GM18868 (cell line): ENCODE data around the gene ZMIZ1.
A peak's percentile ranks its signal among the peaks of the same experiment; 100 is the strongest.

Experiments
- ATAC-seq: cut with Tn5 transposase; IDR thresholded peaks from one replicate; pipeline ENCODE4 v1.9.1; 2021; ENCODE audit warnings: mild to moderate bottlenecking, moderate library complexity; ENCODE audit not compliant: unreplicated experiment

ZMIZ1 gene

DNA sequence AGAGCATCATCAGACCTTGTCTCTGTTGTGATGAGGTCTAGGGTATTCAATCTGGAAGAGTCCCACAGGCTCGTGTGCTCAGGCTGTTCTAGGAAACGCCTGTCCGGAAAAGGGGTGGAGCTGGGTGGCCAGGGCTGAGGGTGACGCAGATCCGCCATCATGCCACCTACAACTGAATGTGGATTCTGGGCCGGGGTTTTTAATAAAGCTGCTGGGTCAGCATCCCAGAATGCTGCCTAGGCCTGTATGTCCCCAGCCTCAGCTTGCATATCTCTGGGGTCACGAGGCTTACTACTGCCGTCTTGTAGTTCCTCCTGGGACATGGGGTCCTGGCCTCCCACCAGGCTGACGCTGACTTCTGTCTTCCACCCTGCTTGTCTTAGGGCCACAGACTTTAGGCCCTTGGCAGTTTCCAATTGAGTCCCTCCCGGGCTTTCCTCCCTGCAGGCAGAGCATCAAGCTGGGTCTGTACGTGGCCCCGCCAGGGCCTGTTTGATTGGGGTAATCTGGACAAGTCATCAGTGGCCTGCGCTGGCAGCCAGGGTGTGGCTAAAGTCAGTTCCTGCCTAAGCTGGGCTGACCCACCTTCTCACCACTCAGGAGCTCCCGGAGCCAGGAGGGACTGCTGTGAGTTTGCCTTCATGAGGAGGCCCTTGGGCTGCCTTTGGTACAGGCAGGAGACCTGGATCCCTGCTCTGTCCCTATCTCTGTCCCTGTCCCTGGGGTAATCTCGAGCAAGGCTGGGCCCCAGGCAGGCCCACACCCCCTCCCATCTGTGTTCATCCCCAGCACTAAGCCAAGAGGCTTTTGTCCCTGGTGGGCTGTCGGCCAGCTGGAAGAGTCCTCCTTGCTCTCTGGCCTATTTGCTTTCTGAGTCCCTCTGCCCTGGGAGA, 79.9 kb downstream of the ZMIZ1 start:
- ATAC-seq, result no peak

DNA sequence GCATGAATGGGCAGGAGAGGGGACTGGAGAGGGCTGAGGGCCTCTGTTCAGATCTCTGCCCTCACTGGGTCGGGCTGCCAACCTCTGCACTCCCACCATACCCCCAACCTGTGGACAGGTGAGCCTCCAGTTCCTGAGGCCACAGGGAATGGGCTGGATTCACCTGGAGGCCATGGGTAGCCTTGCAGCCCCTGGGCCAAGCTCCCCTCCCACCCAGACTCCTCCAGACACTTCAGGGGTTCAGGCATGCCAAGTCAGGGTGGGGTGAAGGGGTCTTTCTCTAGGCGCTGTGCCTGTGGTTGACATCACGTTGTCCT, 80.5 kb downstream of the ZMIZ1 start:
- no peak for ATAC-seq

DNA sequence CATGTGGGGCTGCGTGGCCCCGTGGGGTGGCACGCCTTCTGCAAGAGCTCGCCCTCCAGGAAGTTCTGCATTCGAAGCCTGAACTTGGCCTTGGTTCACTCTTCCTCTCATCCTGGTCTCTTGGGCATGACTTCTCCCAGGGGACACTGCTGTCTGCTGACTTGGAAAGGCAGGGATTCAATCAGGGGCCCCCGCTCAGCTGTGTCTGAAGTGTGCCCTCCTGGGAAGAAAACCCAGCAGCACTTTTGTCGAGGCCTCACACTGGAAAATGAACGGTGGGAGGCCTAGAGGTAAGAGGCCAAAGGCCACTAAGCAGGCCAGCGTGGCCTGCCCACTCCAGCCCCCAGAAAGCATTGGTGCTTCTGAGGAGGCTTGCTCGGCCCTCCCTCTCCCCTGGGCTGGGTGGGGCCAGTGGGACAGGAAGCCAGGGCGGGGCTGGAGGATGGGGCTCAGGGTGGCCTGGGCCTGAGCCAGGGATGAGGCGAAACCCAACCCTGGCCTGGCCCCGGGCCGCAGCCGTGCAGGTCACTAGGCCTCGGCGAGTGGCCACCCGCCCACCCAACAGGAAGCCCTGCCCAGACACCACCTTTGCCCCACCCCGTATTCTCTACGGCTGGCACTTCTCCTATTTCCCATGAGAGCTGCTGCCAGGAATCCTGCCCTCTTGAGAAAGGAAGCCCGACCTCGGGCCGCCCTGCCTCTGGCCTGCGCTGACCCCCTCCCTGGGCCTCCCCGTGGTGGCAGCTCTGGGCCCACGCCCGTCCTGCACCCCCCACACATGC, 81.1 kb downstream of the ZMIZ1 start:
- peak; percentile 87 for ATAC-seq

DNA sequence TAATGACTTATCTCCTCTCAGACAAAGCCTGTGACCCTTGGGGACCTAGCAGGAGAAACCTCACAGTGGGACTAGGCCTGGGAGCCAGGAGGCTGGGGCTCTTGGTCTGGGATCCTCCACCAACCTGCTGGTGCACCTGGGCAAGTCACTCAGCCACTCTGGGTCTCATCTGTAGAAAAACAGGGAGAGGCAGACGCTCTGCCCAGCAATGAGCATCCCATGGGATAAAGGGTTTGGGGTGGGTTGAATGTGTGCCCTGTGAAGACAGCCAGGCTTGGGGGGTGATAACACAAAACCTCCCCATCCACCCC, 81.6 kb downstream of the ZMIZ1 start:
- ATAC-seq, result no peak

DNA sequence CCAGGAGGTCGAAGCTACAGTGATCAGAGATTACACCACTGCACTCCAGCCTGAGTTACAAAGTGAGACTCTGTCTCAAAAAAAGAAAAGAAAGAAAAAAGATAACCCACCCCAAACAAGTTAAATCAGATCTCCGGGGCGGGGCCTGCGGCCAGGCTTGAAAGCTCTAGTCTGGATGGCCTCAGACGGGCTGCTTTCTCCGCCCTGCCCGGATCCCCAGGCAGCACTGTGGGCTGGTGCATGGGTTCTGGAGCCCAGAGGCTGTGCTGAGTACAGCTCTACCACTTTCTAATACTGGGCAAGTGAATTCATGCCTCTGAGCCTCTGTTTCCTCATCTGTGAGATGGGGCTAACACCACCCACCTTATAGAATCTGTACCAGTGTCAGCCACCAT, 83.7 kb downstream of the ZMIZ1 start:
- no peak for ATAC-seq

DNA sequence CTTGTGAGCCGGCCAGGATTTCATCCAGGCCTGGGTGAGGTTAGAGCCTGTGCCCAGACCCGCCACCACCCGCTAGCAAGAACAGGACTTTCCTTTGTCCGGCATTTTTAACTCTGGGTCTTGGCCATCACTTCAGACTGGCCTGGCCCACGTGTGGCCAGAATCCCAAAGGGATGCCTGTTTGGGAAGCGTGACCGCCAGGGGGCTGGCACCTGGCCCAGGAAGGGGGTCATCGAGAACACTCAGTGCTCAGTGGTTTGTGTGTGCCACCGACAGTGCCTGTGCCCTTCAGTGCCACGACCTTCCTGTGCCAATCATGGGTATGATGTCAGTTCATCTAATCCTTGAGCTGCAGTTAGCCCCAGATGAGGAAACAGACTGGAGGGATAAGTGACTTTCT, 85.0 kb downstream of the ZMIZ1 start:
- no peak for ATAC-seq

DNA sequence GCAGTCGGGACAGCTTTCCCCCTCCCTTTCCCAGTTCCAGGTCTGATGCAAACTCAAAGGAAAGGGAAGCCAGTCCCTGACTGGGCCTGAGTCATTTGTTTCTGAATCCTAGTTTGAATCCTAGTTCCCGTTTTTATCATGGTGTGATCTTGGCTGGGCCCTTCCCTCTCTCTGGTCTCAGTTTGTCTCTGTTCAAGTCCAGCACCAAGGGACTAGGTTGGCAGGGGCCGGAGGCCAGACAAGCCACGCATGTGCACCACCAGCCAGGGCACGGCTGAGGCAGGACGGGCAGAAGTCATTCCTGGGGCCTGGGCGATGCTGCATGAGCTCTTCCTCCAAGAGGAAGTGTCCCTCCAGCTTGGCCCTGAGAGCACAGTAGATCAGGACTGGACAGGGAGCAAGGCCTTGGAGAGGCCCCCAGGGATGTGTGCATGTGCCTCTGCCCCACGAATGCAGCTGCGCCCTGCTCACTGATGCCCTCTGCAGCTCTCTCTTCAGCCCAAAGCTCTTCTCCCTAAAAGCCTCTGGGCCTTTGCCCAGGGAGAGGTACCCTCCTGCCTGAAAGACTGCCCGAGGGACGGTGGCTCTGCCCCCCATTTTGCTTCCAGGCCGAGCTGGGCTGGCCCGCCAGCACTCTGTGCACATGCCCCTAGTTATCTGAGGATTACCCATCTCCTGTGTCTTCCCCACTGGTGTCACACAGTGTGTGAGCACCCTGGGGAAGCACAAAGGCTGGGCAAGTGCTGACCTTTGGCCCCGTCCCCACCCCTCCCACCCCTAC, 86.7 kb downstream of the ZMIZ1 start:
- ATAC-seq, result no peak

DNA sequence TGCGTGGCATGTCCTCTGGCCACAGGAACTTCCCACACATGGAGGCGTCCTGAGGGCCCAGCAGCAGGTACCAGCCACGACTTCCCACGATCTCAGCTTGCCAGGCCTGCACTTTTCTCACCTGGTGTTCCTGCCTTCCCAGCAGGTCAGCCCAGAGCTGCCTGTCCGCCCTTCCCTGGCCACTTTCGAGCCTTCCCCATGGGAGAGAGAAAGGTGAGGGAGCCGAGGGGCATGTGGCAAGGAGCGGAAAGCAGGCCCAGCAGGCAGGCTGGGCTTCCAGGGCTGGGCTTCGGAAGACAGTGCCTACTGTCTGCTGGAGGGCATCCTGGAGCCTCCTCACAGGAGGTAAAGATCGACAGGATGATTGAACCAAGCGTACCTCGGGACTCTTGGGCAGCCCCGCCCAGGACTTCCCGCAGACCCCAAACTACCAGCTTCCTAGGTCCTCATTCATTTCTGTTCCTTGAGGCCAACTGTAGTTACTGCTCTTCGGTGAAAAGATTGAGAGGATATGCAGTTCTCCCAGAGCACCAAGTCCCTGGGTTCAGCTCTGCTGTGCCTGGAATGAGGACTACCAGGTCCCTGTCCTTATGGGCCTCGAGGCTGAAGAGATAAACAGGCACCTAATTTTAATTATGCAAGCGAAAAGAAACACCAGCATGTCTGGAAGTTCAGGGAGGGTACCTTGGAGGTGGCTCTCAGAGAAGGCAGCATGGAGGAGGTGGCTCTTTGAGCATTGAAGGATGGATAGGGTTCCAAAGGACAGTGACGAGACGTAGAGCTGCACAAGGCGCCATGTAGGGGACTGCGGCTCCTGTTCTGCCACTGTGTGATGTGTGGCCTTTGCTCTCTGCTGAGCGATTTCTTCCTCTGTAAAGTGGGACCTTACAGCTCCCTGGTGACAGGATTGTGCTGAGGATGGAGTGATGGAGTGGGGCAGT, 87.8 kb downstream of the ZMIZ1 start:
- no peak for ATAC-seq

DNA sequence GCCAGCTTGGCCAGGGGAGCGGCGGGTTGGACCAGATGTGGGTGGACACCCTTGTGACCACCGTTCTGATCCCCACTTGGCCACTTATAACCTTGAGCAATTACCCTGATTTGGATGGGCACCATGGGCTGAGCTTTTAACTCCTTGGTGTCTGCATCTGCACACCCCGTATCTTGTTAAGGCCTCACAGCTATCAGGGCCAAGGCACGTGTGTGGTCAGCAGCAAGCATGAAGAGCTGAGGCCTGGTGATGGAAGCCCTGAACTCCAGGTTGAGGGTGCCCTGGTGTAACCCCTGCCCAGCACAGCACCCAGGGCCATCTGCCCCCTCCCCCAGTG, 89.2 kb downstream of the ZMIZ1 start:
- ATAC-seq, result no peak

DNA sequence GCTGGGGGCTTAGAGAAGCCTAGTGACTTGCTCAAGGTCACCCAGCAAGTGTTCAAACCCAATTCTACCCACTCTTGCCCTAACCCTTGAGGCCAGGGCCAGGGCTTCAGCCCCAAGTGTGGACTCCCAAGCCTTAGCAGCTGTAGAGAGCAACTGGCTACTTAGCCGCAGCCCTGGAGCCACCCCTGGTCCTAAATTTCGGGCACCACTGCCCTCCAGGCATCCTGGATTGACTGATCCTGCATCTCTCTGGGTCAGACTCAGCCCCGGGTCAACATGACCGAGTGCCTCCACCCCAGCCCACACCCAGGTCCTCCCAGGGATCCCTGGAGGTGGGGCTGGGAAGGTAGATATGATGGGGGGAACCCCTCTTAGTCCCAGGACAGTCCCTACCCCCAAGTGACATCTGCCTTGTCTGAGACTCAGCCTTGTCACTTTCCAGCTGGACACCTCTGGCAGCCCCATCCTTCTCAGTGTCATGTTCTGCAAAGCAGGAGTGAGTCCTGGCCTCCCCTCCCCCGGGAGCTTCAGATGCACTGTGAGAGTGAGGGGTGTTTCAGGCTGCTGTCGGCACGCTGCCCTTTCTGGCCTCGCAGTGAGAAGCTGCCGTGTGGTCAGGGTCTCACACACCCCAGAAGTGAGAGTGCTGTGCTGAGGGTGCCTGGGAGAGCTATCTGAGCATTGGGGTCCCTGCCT, 89.8 kb downstream of the ZMIZ1 start:
- no peak for ATAC-seq

DNA sequence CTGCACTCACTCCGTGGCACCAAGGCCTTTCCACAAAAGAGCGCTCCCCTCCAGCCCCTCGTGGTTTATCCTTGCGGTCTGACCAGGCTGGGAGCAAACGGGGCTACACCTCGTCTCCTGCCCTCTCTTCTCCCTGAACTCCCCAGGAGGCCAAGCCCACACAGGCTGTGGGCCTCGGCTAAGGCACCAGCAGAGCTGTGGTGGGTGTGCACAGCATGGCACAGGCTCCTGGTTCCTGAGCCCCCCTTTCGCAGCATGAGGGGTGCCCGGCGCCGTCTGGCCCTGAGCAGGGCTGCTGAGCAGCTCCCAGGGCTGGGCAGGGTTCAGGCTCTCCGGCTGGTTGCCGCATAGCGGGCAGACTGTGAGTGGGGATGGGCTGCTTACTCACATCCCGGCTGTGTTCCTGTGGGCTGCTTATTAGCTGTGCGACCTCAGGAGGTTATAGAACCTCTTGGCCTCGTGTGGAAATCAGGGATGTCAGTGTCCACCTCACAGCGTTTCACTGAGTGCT, 90.4 kb downstream of the ZMIZ1 start:
- no peak for ATAC-seq

DNA sequence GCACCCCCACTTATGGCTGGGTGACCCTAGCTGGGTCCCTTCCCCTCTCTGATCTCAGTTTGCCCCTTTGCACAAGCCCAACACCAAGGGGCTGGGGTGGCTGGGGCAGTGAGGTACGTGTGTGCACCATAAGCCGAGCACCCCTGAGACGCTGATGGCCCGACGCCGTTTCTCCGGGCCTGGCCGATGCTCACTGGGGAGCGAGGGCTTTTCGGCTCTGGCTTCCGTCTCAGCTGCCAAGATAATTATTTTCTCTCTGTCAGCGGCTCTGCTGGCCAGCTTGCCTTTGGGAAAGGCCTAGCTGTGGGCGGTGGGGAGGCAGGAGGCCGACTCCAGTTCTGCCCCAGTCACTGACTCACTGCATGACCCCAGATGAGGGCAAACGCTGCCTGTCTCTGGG, 91.0 kb downstream of the ZMIZ1 start:
- no peak for ATAC-seq

DNA sequence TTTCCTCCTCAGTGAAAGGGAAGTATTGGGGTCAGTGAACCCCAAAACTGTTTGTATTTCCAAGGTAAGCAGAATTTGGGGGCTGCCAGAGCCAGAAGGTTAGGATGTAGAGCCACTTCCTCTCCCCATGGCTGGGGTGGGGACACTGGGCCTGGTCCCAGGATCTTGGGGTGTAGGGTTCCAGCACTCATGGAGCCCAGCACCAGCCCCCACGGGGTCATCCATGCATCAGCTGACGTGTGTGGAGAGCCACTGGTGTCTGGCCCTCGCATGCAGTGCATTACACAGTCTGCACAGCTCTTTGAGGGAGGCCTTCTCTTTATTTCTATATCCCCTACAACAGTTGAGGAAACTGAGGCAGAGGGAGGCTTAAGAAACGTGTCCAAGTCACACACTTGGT, 91.4 kb downstream of the ZMIZ1 start:
- no peak for ATAC-seq

DNA sequence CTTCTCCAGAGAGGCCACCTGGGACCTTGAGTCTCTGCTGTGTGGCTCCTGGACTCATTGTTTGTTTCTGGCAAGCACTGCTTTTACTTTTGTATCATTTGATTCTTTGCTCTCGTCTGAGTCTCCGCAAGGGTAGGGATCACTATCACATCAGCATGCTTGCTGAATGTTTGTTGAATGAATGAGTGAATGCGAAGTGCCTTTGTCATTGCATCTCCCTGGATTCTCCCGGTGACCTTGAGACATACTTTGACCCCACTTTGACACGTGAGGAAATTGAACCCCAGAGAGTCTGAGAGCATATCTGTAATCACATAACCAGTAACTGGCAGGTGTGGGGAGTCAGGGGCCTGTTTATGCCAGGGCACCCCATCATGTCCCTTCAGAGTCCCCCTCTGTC, 92.8 kb downstream of the ZMIZ1 start:
- no peak for ATAC-seq

DNA sequence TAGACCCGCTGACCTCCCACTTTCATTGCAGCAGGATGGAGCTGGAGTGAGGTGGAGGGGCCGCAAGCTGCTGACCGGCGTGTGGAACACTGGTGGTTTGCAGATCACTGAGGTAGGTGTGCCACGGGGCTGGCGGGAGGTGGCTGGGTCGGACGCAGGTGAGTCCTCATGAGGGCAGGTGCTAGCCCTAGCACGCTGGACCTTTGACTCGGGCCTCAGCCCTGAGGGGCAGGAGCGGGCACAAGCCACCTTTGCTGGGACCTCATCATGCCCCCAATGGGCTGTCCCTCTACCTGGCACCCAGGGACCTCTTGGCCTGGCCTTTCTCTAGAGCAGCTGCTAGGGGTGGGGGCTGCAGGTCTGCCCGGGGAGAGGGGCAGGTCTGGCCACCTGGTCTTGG, 93.3 kb downstream of the ZMIZ1 start:
- no peak for ATAC-seq

DNA sequence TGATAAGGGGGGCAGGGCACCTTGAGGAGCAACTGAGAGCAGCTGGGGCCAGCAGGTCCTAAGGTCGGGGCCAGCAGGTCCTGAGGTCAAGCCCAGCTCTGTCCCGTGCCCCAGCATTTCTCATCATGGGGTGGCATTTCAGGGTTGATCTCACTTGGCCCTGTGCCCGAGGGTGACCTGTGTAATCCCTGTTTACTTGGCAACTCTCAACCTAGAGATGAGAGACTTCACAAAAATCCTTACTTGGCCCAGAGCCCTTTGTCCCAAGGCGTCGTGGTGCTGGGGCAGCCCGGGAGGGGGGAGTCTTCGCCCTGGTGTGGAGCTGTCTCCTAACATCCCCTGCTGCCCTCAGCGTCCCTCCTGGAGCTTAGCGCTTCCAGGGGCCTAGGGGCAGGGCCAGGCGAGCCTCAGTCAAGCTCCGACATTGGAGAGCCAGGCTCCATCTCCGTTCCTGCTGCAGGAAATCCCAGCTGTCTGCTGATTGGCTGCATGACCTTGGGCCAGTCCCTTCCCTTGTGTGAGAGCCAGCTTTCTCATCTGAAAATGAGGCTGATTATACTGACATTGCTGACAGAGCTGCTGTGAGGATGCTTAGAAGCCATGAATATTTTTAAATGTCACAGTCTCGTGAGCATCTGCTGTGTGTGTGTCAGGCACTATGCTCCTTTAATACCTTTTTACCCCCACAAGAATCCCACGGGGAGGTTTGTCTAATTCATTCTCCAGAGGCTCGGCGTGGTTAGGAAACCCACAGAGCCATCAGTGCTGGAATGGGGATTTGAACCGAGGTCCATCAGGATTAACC, 94.3 kb downstream of the ZMIZ1 start:
- ATAC-seq, result no peak

DNA sequence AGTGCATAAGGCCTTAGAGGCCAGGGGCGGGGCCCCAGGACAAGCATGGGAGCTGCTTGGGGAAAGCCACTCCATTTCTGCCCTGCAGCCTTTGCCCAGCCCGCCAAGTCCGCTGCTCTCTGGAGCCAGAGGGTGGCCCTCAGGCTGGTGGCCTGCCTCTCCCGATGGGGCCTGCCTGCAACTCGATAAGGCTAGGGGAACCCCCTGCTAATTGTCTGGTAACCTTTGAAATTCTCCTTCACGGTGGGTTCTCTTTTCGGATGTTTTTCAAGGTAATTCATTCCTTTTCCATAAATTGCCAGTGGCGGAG, 94.9 kb downstream of the ZMIZ1 start:
- ATAC-seq, result no peak

DNA sequence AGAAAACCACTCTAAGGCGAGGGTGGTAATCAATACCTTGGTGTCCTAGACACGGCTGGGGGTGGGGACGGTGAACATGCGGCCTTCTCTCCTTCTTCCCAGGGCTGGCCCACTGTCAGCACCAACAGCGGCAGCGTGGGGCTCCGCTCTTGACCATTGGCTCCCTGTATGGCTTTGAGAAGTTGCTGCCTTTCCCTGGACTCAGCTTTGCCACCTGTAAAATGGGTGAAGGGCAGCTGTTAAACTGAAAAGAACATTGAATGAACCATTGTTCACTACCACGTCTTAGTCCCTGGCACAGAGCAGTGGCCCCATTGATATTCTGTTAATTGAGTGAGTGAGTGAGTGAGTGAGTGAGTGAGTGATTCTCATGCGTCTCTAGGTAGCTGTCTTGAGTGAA, 95.3 kb downstream of the ZMIZ1 start:
- ATAC-seq, result no peak

DNA sequence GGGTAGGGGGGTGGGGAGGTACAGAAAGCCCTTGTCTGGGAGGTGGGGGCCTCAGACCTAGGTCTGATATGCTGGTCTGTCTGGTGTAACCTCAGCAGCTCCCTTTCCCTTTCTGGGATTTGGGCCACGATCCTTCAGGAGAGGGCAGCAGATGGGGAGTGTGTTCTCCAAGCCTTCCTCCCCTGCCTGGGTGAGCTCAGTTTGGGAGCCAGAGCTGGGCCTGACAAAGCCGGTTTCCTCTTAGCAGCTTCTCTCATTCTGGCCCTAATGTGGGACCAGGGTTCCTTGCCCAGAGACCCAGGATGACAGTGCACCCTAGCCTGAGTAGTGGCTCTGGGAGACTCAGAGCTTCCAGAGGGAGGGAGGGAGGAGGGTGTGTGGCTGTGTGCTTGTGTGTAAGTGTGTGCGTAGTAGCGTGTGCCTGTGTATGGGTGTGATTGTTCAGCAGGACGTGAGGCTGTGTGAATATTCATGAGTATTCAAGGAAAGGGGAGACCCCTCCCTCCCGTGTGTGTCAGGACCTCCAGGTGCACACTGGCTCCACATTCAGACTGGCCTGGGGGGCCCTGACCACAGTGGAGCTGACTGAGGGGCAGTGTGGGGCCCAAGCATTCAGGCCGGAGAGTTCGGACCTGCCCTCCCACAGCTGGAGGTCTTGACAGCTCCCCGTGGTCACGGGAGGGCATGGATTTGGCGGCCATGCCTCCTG, 96.5 kb downstream of the ZMIZ1 start:
- ATAC-seq, result no peak
